Peyer's patch (tissue), 4 donors: ENCODE data around the gene FGGY.

Experiments used
- POLR2A ChIP-seq, 2 donors: fragments of 450-650 bp; IDR thresholded peaks; one replicate each; pipeline ENCODE4 v1.5.1; 2017; ENCODE audit warnings: antibody characterized with exemption in 2 of 2, mild to moderate bottlenecking in 2 of 2, moderate library complexity in 2 of 2
- TF ChIP-seq, protein P1 (sequence below), 6 experiments: fragments of 450-650 bp in 4 of 6; fragments of 200-600 bp in 2 of 6; sonication (generic) in 1 of 6; IDR thresholded peaks; one replicate each; pipeline ENCODE4 v1.5.1; 2017 to 2019; ENCODE audit warnings: antibody characterized with exemption in 6 of 6, mild to moderate bottlenecking in 3 of 6, moderate library complexity in 1 of 6

DNA sequence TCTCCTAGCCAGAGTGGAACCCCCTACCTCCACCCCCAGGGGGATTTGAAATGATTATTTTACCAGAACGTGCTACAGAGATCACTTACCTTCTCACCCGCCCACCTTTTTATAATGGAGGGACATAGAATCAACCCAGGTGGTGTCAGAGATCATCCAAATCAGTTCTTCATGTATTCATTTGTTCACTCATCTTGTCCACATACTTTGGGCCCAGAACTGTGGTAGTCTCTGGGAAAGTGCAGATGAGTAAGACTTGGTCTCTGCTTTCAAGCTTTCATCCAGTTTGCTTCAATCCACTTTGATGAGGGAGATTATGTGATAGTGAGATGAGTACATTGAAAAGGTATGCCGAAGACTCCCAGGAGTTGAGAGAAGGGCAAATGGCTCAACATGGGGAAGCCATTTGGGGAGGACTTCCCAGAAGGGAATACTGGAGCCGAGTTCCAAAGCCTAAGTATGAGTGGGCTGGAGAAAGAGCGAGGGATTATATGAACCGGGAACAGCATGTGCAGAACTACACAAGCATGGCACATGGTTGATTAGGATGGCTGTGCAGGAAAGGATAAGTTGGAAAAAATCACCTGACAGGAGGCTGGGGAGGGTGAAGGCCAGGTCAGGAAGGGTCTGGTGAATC lies 1.9 kb downstream of the FGGY start:
- TF ChIP-seq, protein P1, sequence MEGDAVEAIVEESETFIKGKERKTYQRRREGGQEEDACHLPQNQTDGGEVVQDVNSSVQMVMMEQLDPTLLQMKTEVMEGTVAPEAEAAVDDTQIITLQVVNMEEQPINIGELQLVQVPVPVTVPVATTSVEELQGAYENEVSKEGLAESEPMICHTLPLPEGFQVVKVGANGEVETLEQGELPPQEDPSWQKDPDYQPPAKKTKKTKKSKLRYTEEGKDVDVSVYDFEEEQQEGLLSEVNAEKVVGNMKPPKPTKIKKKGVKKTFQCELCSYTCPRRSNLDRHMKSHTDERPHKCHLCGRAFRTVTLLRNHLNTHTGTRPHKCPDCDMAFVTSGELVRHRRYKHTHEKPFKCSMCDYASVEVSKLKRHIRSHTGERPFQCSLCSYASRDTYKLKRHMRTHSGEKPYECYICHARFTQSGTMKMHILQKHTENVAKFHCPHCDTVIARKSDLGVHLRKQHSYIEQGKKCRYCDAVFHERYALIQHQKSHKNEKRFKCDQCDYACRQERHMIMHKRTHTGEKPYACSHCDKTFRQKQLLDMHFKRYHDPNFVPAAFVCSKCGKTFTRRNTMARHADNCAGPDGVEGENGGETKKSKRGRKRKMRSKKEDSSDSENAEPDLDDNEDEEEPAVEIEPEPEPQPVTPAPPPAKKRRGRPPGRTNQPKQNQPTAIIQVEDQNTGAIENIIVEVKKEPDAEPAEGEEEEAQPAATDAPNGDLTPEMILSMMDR (IDR thresholded peaks at IDR 0.05), result no peak
- TF ChIP-seq POLR2A (IDR thresholded peaks at IDR 0.05), result no peak
